GM12892 (cell line): ENCODE measurements around the gene KIF20B.

Experiments
- POLR2A ChIP-seq: IDR thresholded peaks from 2 replicates; pipeline ENCODE4 v1.6.1; 2011; ENCODE audit warnings: low read depth, low read length, control low read depth
- POLR2AphosphoS5 ChIP-seq: IDR thresholded peaks from 2 replicates; pipeline ENCODE4 v1.6.1; 2011; ENCODE audit warnings: low read depth, low read length, control low read depth
- TAF1 ChIP-seq: IDR thresholded peaks from 2 replicates; pipeline ENCODE4 v1.6.1; 2011; ENCODE audit warnings: low read depth, mild to moderate bottlenecking, control low read depth, low read length, borderline replicate concordance

GRCh38 chr10:89683883-89684282, 17.5 kb upstream of the KIF20B start:
- TF ChIP-seq POLR2A (no peak), TAF1 (no peak), POLR2AphosphoS5 (no peak)
